ENCODE results near the gene ERMN. TPM values are rescaled to one million over a fixed set of nuclear protein-coding genes. Genes with fewer than 3 reads are reported as not detected.
"Not testable (repeated sequence)": the region's sequence is repeated elsewhere in the genome, so short reads cannot be mapped to it uniquely, and the experiment has no call there.

The ERMN gene
- total RNA-seq, 4 donors from 2014 or later = 0.39 to 1.2 (median 1.1) TPM

GRCh38 chr2:157281316-157281715, 44.3 kb downstream of the ERMN start:
- H3K27me3 ChIP-seq = no peaks in the 10 kb centered on the region
- no peaks in the 10 kb centered on the region for H3K4me1 ChIP-seq
- WGBS, 2 donors = 88% methylated on average over 6 of the region's 6 CpGs
- DNase-seq (ENCODE audit: low spot score in 2 of 2) = no peak
- peaks cover 0 to 9% (median 0%) of the 10 kb centered on the region in 4 donors for H3K9me3 ChIP-seq
- TF ChIP-seq POLR2A (IDR thresholded peaks at IDR 0.05) (no peak), EP300 (IDR thresholded peaks at IDR 0.05) (no peak)
- TF ChIP-seq, protein P1, sequence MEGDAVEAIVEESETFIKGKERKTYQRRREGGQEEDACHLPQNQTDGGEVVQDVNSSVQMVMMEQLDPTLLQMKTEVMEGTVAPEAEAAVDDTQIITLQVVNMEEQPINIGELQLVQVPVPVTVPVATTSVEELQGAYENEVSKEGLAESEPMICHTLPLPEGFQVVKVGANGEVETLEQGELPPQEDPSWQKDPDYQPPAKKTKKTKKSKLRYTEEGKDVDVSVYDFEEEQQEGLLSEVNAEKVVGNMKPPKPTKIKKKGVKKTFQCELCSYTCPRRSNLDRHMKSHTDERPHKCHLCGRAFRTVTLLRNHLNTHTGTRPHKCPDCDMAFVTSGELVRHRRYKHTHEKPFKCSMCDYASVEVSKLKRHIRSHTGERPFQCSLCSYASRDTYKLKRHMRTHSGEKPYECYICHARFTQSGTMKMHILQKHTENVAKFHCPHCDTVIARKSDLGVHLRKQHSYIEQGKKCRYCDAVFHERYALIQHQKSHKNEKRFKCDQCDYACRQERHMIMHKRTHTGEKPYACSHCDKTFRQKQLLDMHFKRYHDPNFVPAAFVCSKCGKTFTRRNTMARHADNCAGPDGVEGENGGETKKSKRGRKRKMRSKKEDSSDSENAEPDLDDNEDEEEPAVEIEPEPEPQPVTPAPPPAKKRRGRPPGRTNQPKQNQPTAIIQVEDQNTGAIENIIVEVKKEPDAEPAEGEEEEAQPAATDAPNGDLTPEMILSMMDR (IDR thresholded peaks at IDR 0.05) = no peak
- H3K4me3 ChIP-seq = no peak overlapping the region
- H3K27ac ChIP-seq = no peak overlapping the region
- H3K36me3 ChIP-seq = no peaks in the 10 kb centered on the region

GRCh38 chr2:157279311-157279710, 46.3 kb downstream of the ERMN start:
- not testable (repeated sequence) for H3K4me1 ChIP-seq; DNase-seq (ENCODE audit: low spot score in 2 of 2); H3K27me3 ChIP-seq; H3K36me3 ChIP-seq; H3K27ac ChIP-seq; H3K4me3 ChIP-seq
- peaks cover 0 to 12% (median 0%) of the 10 kb centered on the region in 4 donors for H3K9me3 ChIP-seq
- 87% methylated on average over 3 to 7 of the region's 7 CpGs for WGBS, 2 donors

DNA sequence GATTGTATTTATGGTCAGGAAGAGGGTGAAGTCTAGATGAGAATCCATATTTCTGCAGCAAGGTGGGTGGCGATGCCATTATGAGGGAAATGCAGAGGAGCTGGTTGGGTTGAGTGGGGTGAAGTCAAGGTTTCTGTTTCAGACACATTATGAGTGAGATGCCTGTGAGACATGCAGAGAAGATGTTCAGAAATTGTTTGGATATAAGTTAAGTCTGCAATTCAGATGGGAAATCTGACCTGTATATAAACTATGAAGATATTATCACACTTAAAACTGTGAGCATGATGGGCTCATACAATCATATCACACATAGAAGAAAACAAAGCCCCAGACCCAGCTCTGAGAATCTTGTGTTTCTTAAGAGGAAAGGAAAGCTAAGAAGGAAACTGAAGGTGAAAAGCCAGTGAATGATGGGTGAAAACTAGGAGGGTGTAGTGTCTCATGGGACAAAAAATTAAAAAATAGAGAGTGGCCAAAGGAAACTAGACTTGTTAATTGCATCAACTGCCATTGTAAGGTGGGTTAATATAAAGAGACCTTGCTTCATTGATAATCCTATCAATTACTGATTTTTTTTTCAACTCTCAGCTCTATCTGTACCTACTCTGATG, 53.9 kb downstream of the ERMN start:
- Histone ChIP-seq H3K9me3 (peaks cover 0 to 7% (median 0%) of the 10 kb centered on the region in 4 donors), H3K4me3 (no peak overlapping the region), H3K4me1 (no peaks in the 10 kb centered on the region), H3K27ac (no peak overlapping the region), H3K36me3 (no peaks in the 10 kb centered on the region), H3K27me3 (no peaks in the 10 kb centered on the region)
- no peak for DNase-seq (ENCODE audit: low spot score in 2 of 2)
- TF ChIP-seq POLR2A (IDR thresholded peaks at IDR 0.05) (no peak), EP300 (IDR thresholded peaks at IDR 0.05) (no peak)
- TF ChIP-seq, protein P1 (IDR thresholded peaks at IDR 0.05) = no peak
- WGBS, 2 donors = 97% methylated on average over 1 of the region's 1 CpG

- no peak overlapping the region for H3K4me3 ChIP-seq
- H3K27me3 ChIP-seq = no peaks in the 10 kb centered on the region
- H3K36me3 ChIP-seq = no peaks in the 10 kb centered on the region
- no peak for DNase-seq (ENCODE audit: low spot score in 2 of 2)
- no peaks in the 10 kb centered on the region for H3K4me1 ChIP-seq
- TF ChIP-seq, protein P1 (IDR thresholded peaks at IDR 0.05) = no peak
- TF ChIP-seq POLR2A (IDR thresholded peaks at IDR 0.05) = no peak
- TF ChIP-seq EP300 (IDR thresholded peaks at IDR 0.05) = no peak
- no peak overlapping the region for H3K27ac ChIP-seq
- WGBS, 2 donors = 77 to 79% methylated on average over 2 of the region's 2 CpGs
- peaks cover 0 to 4% (median 0%) of the 10 kb centered on the region in 4 donors for H3K9me3 ChIP-seq
Observed at GRCh38 chr2:157269922-157270321, 55.7 kb downstream of the ERMN start.

DNA sequence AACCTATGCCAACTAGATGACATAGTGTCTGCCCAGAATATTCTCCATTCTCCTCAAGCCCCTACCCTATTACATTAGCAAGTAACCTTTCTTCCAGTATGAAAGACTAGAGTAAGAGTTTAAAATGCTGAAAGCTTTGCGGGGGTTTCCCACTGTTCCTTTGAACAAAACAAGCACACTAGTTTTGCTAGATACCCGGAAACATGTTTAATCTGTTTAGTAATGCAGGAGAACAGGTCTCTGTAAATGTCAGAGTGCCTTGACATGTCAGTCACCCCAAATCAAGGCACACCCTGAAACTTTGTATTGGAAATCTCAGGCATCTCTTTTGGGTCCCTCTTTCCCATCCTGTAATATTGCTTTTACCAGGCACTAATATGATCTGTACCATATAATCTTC, 56.6 kb downstream of the ERMN start:
- H3K36me3 ChIP-seq = no peaks in the 10 kb centered on the region
- no peaks in the 10 kb centered on the region for H3K27me3 ChIP-seq
- no peak overlapping the region for H3K27ac ChIP-seq
- H3K4me3 ChIP-seq = no peak overlapping the region
- peaks cover 0 to 4% (median 0%) of the 10 kb centered on the region in 4 donors for H3K9me3 ChIP-seq
- no peak for TF ChIP-seq EP300 (IDR thresholded peaks at IDR 0.05)
- TF ChIP-seq, protein P1 (IDR thresholded peaks at IDR 0.05) = no peak
- WGBS, 2 donors = 85 to 88% methylated on average over 2 of the region's 2 CpGs
- no peak for DNase-seq (ENCODE audit: low spot score in 2 of 2)
- H3K4me1 ChIP-seq = peaks cover 0 to 5% (median 0%) of the 10 kb centered on the region in 4 donors

Other genes with a start within 250 kb of the ERMN start
- gene GALNT5, start 68.1 kb downstream of the ERMN start, total RNA-seq = under 1 TPM in 3 of 4 donors, not detected in 1; 0.42 to 0.98 (median 0.87) TPM
- 1 to 10 TPM; 3.7 to 9.3 (median 8.1) TPM for gene CYTIP, start 118.3 kb upstream of the ERMN start, total RNA-seq